Measurements from ENCODE around the gene TNFAIP8. TPM values are rescaled to one million over a fixed set of nuclear protein-coding genes. Genes with fewer than 3 reads are reported as not detected.

The TNFAIP8 gene
- total and polyA plus RNA-seq, 7 donors = 0.73 to 2.5 (median 1.6) TPM

DNA sequence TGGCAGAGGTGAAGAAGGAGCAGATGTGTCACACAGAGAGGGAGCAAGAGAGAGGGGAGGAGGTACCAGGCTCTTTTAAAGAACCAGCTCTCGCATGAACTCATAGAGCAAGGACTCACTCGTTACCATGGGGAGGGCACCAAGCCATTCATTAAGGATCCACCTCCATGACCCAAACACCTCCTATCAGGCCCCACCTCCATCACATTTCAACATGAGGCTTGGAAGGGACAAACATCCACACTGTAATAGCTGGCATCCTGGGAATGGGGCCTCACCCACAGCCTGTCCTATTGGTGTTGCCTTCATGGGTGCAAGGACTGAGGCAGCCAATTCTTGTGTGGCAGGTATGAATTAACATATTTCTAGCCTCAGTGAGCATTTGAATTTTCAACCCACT lies 11.6 kb upstream of the TNFAIP8 start:
- TF ChIP-seq, protein P1, sequence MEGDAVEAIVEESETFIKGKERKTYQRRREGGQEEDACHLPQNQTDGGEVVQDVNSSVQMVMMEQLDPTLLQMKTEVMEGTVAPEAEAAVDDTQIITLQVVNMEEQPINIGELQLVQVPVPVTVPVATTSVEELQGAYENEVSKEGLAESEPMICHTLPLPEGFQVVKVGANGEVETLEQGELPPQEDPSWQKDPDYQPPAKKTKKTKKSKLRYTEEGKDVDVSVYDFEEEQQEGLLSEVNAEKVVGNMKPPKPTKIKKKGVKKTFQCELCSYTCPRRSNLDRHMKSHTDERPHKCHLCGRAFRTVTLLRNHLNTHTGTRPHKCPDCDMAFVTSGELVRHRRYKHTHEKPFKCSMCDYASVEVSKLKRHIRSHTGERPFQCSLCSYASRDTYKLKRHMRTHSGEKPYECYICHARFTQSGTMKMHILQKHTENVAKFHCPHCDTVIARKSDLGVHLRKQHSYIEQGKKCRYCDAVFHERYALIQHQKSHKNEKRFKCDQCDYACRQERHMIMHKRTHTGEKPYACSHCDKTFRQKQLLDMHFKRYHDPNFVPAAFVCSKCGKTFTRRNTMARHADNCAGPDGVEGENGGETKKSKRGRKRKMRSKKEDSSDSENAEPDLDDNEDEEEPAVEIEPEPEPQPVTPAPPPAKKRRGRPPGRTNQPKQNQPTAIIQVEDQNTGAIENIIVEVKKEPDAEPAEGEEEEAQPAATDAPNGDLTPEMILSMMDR (IDR thresholded peaks at IDR 0.05) = no peak
- WGBS, 3 donors = 50 to 64% (median 50%) methylated on average over 2 of the region's 2 CpGs
- intact Hi-C loops (cut with DNase I) = no loop called here

DNA sequence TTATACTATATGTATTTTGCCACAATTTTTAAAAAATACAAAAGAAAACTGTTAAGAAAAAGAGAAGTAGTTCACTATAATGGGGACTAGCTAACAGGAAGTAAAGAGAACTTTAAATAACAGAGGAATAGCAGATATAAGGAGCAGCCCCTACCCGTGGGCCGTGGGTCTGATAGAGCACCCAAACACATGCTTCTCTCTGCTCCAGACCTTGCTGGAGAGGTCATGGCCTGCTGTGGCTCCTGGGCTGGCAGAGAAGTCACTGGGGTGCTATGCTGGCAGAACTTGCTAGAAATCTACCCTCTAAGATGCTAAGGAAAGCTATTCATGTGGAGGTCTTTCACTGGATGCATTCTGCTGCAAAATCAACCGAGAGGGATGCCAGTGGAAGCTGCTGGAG lies 10.0 kb upstream of the TNFAIP8 start:
- DNase-seq = no peak
- Histone ChIP-seq H3K27me3 (ENCODE audit: insufficient read depth in 3 of 3, low read length in 2 of 3) (peaks cover 0 to 4% (median 0%) of the 10 kb centered on the region in 3 donors), H3K27ac (no peak overlapping the region), H3K36me3 (ENCODE audit: insufficient read depth in 1 of 2, low read depth in 1 of 2) (no peaks in the 10 kb centered on the region), H3K9me3 (no peaks in the 10 kb centered on the region), H3K4me1 (no peaks in the 10 kb centered on the region), H3K4me3 (no peak overlapping the region)
- no peak for ATAC-seq
- WGBS, 3 donors = 71 to 86% (median 73%) methylated on average over 3 of the region's 3 CpGs
- intact Hi-C loops (cut with DNase I) = no loop called here
- TF ChIP-seq, protein P1 (IDR thresholded peaks at IDR 0.05) = no peak

More for the DNA sequence above, 11.6 kb upstream of the TNFAIP8 start:
- DNase-seq (no peak), ATAC-seq (no peak)
- Histone ChIP-seq H3K9me3 (no peaks in the 10 kb centered on the region), H3K4me3 (no peak overlapping the region), H3K27me3 (ENCODE audit: insufficient read depth in 3 of 3, low read length in 2 of 3) (peaks cover 0 to 4% (median 0%) of the 10 kb centered on the region in 3 donors), H3K36me3 (ENCODE audit: insufficient read depth in 1 of 2, low read depth in 1 of 2) (no peaks in the 10 kb centered on the region), H3K4me1 (no peaks in the 10 kb centered on the region), H3K27ac (no peak overlapping the region)

DNA sequence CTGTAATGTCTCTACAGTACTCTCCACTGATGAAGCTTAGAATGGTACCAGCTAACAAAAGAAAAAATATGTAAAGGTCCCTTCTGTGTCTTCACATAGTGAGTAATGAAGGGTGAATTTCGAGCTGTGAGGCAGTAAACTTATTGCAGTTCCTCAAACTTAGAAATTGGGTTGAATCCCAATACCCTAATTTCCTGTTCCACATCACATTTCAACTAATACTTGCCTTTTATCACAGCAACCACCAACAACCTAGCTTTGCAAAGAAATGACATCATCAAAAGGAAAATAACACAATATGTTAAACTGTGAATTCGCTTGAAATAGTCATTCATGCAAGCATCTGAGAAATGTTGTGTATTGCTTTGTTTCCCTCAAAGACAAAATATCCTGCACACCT lies 9.4 kb upstream of the TNFAIP8 start:
- no peaks in the 10 kb centered on the region for H3K36me3 ChIP-seq (ENCODE audit: insufficient read depth in 1 of 2, low read depth in 1 of 2)
- peaks cover 0 to 4% (median 0%) of the 10 kb centered on the region in 3 donors for H3K27me3 ChIP-seq (ENCODE audit: insufficient read depth in 3 of 3, low read length in 2 of 3)
- intact Hi-C loops (cut with DNase I) = no loop called here
- WGBS, 3 donors = 93 to 98% (median 96%) methylated on average over 2 of the region's 2 CpGs
- H3K4me1 ChIP-seq = no peaks in the 10 kb centered on the region
- no peak overlapping the region for H3K27ac ChIP-seq
- ATAC-seq (no peak), DNase-seq (no peak)
- TF ChIP-seq, protein P1 (IDR thresholded peaks at IDR 0.05) = no peak
- H3K9me3 ChIP-seq = no peaks in the 10 kb centered on the region
- H3K4me3 ChIP-seq = no peak overlapping the region

DNA sequence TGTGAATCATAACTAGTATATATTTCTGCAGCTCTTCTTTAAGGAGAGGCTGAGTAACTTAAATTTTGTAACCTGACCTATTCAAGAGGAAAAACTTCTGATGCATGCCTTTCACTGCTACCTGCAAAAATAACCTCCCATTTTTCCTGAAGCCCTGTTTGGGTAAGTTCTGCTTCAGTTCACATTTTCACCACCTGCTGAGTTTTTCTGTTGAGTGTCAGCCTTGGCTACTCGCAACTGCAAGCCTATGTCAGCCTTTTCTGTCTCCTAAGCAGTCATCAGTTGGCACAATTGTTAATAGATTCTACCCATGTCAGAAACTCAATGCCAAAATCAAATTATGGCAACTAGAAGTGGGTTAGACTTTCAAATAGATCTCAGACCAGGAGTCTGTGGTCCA lies 8.2 kb upstream of the TNFAIP8 start:
- TF ChIP-seq, protein P1 (IDR thresholded peaks at IDR 0.05) = no peak
- 0 to 70% (median 0%) methylated on average over 1 of the region's 1 CpG for WGBS, 3 donors
- H3K27me3 ChIP-seq (ENCODE audit: insufficient read depth in 3 of 3, low read length in 2 of 3) = peaks cover 0 to 4% (median 0%) of the 10 kb centered on the region in 3 donors
- intact Hi-C loops (cut with DNase I) = no loop called here
- H3K4me1 ChIP-seq = no peaks in the 10 kb centered on the region
- H3K4me3 ChIP-seq = no peak overlapping the region
- H3K27ac ChIP-seq = no peak overlapping the region
- no peaks in the 10 kb centered on the region for H3K9me3 ChIP-seq
- DNase-seq = no peak
- H3K36me3 ChIP-seq (ENCODE audit: insufficient read depth in 1 of 2, low read depth in 1 of 2) = no peaks in the 10 kb centered on the region
- ATAC-seq = no peak

DNA sequence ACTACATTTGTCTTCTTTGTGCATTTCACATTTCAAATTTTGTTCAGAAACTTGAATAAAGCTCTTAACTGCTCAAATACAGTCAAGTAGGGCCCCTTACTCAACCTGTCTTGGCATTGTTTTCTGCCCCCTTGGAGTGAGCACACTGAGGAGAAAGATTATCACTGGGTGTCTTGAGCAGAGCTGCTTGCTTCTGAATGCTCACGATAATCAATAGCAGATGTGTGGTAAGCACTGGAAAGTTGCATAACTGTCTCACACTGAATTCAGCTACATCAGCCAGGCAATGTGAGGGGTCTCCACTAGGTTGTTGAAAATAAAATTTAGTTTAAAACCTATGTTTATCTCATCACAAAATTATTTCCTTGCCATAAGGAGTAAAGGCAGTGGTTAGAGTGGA lies 7.8 kb upstream of the TNFAIP8 start:
- 84 to 94% (median 85%) methylated on average over 1 of the region's 1 CpG for WGBS, 3 donors
- H3K27ac ChIP-seq = no peak overlapping the region
- intact Hi-C loops (cut with DNase I) = no loop called here
- H3K4me1 ChIP-seq = no peaks in the 10 kb centered on the region
- ATAC-seq (no peak), DNase-seq (no peak)
- TF ChIP-seq, protein P1 (IDR thresholded peaks at IDR 0.05) = no peak
- no peaks in the 10 kb centered on the region for H3K36me3 ChIP-seq (ENCODE audit: insufficient read depth in 1 of 2, low read depth in 1 of 2)
- no peaks in the 10 kb centered on the region for H3K9me3 ChIP-seq
- peaks cover 0 to 4% (median 0%) of the 10 kb centered on the region in 3 donors for H3K27me3 ChIP-seq (ENCODE audit: insufficient read depth in 3 of 3, low read length in 2 of 3)
- H3K4me3 ChIP-seq = no peak overlapping the region
